NOMO-1 (cell line): Measurements from ENCODE around the gene SRSF2.
"Not testable (repeated sequence)": the region's sequence is repeated elsewhere in the genome, so short reads cannot be mapped to it uniquely, and the experiment has no call there.

Experiments
- DNase-seq, 2 experiments: peaks; one replicate each; lab custom pipeline; 2025; ENCODE audit not compliant: unreplicated experiment in 2 of 2; lab: John Stamatoyannopoulos, UW

SRSF2 gene

DNA sequence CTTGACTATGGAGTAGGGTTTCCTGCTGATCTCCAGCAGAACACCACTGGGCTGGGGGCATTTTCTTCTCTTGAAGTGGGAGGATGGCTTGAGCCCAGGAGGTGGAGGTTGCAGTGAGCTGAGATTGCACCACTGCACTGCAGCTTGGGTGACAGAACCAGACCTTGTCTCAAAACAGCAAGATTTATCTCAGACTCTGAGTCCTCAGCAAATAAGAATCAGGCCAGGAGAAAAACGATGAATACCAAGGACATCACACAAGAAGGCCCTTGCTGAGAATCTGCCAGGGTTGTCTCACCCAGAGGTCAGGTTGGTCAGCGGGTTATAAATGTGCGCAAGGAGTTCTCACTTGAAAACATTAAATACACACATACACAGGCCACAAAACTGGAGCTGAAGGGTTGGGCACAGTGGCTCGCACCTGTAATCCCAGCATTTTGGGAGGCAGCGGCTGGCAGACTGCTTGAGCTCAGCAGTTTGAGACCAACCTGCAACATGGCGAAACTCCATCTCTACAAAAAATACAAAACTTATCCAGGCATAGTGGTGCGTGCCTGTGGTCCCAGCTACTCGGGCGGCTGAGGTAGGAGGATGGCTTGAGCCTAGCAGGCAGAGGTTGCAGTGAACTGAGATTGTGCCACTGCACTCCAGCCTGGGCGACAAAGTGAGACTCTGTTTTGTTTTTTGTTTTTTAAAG is 34.0 kb downstream of the SRSF2 start:
- DNase-seq: no peak

DNA sequence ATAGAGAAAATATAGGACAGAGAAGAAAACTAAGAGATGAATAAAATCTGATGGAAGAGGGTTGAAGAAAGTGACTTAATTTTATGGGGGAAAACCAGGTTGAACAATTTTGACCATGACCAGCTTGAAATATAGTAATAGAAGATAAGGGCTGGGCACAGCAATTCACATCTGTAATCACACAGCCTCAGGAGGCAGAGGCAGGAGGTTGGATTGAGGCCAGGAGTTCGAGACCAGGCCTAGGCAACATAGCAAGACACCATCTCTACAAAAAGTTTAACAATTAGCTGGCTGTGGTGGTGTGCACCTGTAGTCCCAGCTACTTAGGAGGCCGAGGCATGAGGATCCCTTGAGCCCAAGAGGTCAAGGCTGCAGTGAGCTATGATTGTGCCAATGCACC is 35.1 kb downstream of the SRSF2 start:
- DNase-seq: no peak

DNA sequence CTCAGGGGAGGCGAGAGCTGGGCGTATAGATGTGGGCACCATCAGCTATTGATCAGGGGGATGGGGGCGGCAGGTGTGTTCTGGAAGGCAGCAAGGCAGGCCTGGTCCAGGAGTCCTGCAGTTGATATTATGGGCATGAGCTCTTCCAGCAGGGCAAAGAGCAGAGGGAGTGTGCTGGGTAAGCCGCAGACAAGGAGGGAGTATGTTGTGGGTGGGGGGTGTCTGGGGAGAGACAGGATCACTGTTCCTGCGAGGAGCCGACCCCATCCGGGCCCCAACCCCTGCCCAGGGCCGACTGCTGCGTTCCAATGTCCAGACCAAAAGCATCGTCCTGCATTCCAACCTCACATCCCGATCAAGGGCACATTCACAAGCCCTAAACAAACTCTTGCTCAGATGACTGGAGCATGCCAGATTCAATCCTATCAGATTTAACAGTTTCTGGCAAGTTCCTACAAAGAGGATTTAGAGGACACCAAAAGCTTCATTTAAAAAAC is 35.6 kb downstream of the SRSF2 start:
- DNase-seq: no peak

DNA sequence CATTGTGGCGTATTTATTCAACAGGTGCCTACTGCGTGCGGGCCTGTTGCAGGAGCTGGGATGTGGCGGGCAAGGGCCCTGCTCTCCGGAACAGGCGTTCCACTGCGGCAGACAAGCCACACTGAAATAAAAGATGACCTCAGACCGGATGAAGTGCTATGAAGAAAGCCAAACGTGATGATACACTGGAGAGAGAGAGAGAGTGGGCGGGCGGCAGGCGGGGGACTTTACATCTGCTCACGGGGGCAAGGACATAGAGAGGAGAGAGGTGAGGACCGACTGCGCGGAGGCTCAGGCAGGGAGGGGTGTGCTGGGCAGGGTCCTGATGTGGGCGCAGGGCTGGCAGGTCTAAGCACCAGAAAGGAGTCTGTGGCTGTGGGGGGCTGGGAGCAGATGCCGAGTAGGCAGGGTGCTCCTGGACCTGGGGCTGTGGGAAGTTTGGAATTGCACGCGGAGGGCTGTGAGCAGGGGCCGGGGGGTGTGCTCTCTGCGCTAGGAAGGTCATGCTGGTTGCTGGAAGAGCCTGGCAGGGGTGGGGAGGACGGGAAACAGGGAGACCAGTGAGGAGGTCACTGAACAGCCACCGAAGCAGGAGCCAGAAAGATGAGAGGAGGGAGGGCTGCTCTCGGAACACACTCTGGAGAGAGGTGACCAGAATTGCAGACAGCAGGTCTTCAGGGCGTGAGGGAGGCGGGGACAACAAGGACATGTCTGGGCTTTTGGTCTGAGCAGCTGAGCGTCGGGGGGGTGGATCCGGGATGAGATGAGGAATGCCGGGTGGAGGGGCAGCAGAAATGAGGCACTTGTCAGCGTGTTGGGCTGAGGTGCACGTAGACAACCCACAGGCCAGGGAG is 36.3 kb downstream of the SRSF2 start:
- no peak for DNase-seq

DNA sequence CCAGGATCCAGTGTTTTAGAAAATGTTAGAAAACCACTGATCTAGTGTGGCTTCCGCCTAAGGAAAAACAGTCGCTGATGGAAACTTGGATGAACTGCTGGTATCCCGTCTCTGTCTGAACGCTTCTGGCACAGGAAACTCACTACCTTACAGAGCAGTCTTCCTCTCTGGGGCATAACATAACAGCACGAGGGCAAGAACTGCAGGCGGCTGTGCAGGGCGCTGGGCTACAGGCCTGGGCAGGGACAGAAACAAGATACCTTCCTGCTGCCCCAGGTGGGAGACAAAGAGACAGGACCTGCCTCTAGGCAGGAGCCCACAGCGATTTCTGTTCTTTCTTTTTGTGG is 36.9 kb downstream of the SRSF2 start:
- no peak for DNase-seq

DNA sequence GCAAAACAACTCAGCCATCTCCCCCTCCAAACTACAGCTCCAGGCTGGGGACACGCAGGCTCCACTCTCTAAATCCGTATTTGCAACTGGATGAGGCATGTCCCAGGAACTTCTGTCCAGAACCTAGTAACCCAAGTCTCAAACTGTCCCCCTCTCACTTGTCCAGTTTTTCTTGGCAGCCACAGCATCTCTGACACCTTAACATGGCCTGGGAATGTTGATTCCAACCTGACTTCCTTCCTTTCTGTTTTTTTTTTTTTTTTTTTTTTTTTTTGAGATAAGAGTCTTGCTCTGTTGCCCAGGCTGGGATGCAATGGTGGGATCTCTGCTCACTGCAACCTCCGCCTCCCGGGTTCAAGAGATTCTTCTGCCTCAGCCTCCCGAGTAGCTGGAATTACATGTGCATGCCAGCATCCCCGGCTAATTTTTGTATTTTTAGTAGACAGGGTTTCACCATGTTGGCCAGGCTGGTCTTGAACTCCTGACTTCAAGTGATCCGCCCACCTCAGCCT is 38.6 kb downstream of the SRSF2 start:
- DNase-seq: not testable (repeated sequence)

DNA sequence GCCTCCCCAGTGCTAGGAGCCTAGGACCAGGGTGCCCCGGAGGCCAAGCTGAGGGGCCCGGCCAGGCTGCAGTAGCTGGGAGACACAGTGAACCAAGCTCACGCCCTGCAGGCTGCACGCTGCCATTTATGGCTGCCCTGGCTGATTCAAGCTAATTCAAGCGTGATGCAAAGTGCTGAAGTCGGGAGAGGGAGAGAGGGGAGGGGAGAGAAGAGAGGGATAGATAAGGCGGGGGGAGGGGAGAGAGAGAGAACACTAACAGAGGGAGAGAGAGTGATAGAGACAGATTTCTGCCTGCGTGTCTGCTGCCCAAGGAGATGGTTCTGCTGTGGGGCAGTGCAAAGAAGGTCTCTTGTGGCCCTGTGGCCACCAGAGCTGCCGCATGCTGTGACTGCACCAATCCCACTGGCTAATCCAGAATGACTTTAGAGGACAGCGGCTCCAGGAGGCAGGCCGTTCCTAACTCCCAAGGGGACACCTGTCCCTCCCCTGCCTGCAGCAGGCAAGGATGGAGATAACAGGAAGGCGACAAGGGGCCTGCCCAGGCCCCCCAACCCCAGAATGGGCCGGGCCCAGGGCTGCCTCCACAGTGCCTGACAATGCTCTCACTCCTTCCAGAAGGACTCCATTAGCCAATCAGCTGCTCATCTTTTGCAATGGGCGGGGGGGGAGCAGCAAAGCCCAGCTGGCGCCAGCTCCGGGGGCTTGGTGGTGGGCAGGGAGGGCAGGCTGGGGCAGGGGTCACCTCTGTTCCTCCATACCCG is 39.2 kb downstream of the SRSF2 start:
- no peak for DNase-seq

DNA sequence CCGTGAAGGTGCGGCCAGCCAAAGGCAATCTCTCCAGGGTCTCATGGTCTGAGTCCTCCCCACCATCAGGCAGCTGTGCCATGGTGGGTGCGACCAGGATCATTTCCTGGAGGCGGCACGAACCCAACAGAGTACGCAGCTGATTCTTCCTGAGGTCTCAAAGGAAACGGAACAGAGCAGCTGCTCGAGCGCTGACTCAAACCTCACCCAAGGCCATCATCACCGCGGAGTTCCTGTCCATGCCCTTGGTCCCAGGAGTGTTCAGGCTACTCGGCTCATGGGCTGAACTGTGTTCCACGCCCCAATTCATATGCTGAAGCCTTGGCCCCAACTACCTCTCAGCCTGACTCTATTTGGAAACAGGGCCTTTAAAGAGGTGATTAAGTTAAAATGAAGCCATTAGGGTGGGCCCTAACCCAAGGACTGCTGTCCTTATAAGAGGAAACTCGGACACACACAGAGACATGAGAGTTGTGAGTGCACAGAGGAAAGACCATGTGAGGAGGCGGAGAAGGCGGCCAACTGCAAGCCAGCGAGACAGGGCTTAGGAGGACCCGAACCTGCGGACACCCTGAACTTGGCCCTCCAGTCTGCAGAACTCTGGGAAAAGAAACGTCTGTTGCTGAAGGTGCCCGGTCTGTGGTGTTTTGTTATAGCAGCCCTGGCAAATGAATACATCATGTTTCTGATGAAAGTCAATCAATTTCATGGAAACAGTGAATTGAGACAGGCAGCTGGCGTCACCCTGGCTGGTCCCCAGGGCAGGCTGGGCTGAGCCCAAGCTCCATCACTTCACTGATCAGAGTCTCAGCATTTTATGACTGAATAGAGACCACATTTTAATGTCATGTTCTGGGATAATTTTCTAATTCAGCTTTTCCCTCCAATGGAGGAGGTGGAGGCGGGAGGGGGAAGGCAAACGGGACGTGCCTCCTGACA is 40.1 kb downstream of the SRSF2 start:
- no peak for DNase-seq

DNA sequence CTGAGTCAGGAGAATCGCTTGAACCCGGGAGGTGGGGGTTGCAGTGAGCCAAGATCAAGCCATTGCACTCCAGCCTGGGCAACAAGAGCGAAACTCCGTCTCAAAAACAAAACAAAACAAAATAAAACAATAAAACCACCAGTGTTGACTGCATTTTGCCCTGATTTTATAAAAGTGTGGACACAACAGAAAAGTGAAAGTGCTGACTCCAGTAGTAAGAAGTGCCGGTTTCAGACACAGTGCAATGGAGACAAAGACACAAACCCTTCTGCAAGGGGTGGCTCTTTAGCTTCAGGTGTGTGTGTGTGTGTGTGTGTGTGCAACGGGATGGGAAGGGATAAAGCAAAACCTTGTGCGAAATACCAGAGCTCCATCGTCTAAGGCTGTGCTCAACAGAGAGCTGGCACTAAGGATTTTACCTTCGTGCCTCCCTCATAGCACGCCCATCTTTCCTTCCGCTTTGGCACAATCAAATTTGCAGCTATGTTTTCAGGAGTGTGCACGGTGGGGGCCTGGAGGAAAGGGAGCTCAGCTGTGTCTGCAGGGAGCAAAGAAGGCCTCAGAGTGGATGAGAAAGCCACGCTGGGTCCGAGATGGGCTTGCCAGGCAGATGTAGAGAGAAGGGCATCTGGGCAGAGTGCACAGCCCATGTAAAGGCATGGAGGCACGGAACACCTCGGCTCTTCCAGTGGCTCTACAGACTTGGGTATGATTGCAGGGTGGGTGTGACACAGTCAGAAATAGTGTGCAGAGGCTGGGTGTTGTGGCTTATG is 41.9 kb downstream of the SRSF2 start:
- DNase-seq: no peak

DNA sequence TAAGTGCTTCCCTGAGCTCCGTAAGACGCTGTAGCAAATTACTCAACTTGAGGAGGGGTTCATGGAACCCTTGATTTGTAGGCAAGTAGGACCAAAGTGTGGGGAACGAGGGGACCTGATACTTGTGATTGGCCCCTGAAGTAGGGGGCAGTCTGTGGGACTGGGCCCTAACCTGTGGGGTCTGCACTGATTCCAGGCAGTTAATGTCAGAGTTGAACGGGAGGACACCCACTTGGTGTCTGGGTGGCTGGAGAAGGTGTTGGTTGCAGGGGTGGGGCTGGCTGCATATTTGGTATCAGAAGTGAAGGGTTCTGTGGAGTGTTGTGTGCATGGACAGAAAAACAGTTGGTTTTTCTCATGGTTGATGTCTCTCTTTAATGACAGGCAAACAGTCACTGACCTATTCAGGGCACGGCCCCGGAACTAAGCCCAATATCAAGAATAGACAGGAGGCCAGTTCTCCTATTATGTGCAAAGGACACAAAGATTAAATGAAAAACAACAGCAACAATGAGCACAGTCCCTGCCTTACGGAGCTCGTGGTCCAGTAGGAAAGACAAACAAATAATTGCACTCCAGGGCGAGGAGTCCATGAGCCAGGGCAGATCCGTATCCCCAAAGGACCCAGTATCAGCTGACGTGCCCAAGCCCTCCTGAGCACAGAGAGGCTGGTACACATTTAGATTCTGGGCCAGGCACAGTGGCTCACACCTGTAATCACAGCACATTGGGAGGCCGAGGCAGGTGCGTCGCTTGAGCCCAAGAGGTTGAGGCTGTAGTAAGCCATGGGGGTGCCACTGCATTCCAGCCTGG is 45.5 kb downstream of the SRSF2 start:
- DNase-seq: no peak

DNA sequence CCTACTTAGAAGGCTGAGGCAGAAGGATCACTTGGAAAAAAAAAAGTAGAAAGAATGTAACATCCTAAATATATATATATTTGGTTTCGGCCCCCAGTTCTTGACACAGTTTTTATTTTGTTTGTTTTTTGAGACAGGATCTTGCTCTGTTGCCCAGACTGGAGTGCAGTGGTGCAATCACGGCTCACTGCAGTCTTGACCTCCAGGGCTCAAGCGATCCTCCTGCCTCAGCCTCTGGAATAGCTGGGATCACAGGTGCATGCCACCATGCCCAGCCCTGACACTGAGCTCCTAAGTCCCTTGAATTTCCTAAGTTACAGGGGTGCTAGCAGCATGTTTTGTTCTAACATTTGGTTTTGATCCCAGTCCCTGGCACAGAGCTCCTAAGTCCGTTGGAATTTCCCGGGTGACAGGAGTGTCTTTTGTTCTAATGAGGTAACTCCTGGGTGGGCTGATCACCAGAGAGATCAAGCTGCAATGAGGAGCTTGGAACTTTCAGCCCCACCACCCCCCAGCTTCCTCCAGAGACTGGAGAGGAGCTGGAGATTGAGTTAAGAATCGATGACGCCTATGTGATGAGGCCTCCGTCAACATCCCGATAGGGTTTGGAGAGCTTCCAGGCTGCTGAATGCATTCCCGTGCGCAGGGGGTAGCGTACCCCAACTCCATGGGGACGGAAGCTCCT is 46.4 kb downstream of the SRSF2 start:
- no peak for DNase-seq

DNA sequence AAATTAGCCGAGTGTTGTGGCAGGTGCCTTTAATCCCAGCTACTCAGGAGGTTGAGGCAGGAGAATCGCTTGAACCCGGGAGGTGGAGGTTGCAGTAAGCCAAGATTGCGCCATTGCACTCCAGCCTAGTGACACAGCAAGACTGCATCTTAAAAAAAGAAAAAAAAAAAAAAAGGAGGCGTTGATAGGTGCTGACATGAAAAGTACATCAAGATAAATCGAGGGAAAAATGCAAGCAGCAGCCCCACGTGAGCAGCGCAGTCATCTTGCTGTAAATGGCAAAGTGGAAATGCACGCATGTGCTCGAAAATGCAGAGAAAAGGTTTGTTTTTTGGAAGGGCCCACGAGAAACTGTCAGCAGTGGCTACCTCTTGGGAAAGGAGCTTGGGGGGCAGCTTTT is 47.3 kb downstream of the SRSF2 start:
- no peak for DNase-seq

DNA sequence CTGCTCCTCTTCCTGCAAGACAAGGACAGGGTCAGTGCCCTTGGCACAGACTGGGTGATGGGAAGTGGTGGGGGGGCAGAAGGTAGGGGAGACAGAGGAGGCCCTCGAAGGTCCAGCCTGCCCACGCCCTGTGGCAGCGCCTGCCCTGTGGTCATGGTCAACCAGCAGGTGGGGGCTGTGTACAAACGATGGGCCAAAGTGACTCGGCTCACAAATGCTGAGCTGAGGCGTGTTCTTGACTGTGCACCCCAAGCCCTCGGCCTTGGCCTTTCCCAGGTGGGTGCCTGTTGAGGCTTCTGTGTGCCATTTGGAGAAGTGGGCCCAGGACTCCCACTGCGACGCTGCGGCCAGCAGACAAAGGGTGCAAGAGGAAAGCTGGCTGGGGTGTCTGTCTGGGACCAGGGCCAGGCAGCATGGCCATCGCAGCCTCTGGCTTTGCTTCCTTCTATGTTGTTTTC is 48.9 kb downstream of the SRSF2 start:
- no peak for DNase-seq

DNA sequence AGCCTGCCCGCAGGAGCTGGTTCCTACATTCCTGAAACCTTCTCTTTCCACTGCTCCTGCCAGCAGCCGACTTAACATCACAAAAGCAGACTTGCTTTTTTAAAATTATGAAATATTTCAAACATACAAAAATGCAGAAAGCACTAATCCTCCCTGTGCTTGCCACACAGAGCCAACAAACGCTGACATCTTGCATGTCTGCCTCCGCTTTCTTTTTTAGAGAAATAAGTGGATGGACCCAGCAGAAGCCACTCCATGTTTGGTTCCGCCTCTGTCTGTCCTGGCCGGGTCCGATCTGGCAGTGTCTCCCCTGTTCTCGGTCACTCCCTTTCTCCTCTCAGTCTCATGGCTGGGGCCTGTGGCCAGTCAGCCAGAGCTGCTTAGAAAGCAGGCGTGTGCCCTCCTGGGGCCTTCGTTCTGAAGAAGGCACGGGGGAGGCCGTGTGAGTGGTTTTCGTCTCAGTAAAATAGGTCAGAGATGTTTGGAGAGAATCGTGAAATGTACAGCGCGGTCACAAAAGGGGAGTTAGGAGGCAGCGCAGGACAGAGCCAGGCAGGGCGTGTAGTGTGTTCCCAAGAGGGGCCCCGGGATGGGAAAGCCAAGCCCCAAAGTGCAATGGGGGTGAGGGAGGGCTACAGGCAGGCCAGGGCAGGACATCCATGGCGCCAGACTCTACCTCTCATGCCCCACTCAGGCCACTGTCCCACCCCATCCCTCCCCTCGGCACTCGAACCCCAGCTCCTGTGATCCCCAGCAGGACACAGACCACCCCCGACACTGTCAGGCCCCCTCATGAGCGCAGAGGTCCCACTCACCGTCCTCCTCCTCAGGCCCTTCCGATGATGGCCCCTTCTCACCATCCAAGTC is 49.6 kb downstream of the SRSF2 start:
- no peak for DNase-seq

DNA sequence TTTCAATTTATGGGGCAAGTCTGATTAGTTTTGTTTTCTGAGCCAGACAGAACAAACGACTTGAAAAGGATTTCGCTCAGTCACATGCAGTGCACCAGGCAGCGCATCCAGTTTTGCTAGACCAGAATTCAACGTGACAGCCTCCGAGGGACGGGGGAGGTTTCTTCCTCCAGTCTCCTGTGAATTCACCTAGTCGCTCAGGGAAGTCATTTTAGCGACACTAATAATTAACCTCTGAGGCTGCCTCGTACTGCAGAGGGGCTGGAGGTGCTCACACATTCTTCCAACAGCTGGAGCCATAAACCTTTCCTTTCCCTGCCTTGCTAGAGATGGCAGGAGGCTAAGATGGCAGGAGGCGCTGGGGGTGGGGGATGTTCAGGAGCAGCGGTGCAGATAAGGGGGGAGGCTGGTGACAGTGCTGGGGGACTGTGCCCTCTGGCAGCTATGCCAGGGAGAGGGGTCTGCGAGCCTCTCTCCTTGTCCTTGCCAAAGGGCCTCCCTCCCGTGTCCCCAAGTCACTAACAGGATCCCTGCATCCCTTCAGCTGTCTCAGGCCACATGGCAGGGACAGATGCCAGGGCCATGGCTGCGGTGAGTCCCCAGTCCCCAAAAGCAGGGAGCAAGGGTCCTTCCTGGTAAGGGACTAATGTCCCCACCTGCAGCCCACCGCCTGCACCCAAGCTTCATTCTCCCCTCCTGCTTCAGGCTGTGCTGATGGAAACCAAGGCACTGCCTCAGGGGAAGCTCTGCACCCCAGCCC is 50.4 kb downstream of the SRSF2 start:
- no peak for DNase-seq

DNA sequence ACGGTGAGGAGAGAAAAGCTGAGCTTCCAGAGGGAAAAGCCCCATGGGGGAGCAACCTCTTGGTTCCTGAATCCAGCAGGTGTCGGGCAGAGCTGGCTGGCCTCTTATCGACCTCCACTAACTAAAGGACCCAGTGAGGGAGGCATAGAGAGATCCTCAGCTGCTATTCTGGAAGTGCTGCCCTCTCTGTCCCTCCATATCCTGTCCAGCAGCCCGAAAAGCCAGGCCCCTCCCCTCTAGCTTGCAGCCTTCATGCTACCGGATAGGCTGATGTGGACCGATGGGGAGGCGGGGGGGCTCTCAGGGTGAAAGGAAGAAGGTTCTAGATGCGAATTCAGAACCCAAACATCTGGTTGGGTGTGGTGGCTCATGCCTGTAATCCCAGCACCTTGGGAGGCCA is 51.3 kb downstream of the SRSF2 start:
- DNase-seq: no peak
